Erythroblast (primary cell): ENCODE data around the gene FCHO2.
"Not testable (repeated sequence)": the region's sequence is repeated elsewhere in the genome, so short reads cannot be mapped to it uniquely, and the experiment has no call there.

ENCODE experiments used
- DNase-seq, 2 experiments: peaks; one replicate each; lab custom pipeline; 2025; lab: John Stamatoyannopoulos, UW
- GATA1 ChIP-seq: IDR thresholded peaks from 2 replicates; pipeline ENCODE4 v1.6.1; 2011; ENCODE audit warnings: low read depth, mild to moderate bottlenecking, control low read depth, low read length, moderate library complexity
- POLR2A ChIP-seq: IDR thresholded peaks from 2 replicates; pipeline ENCODE4 v1.6.1; 2011; ENCODE audit warnings: mild to moderate bottlenecking, low read length

The FCHO2 gene

DNA sequence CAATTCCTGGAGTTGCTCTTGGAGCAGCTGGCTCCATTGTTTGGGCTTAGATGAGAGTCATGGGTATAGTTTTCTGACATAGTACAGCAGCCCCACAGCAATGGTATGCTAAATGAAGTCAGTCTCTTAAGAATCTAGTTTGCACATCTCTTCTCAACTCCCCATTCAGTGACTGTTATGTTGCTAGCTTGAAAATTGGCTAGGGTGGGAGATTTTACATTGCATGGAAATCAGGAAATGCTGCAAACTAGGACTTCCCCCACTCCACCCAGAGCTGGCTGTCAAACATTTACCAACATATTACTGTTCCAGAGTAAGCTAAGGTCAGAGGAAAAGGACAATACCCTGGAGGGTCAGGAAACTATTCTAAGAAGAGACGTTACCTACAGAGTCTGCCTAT, 17.6 kb upstream of the FCHO2 start:
- TF ChIP-seq POLR2A (no peak), GATA1 (no peak)
- DNase-seq = no peak

DNA sequence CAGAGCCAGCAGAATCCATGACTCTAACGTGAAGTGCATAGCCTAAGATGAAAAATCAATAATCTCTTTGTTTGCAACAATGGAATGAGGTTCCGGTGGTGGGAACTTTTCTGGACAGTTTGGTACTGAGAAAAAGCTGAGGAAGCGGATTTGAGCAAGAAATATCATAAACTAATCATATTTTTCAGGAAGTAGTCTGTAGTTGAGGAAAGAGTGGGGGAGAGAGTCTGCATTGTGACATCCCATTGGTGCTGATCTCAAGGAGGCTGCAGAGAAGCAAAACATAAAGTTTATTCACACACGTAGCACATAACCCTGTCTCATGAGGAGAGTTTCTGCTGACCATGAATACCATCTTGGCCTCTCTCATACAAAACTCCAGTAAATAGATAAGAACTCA, 15.8 kb upstream of the FCHO2 start:
- no peak for DNase-seq
- TF ChIP-seq GATA1 (no peak), POLR2A (no peak)

DNA sequence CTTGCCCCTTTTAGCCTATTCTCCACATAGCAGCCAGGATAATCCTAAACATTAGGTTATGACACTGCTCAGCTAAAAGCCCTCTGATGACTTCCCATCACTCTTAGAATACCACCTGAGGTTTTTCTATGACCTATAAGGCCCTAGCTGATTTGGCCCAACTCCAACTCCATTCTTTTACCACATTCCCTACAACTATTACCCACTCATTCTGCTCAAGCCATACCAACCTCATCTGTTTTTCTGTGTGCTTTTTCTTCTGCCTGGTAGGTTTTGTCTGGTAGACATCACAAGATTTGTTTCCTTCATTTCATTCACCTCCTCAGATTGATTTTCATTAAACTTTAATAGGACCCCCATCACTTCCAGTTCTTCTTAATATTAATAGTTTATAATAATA, 12.5 kb upstream of the FCHO2 start:
- DNase-seq = no peak
- no peak for TF ChIP-seq GATA1
- TF ChIP-seq POLR2A = no peak

DNA sequence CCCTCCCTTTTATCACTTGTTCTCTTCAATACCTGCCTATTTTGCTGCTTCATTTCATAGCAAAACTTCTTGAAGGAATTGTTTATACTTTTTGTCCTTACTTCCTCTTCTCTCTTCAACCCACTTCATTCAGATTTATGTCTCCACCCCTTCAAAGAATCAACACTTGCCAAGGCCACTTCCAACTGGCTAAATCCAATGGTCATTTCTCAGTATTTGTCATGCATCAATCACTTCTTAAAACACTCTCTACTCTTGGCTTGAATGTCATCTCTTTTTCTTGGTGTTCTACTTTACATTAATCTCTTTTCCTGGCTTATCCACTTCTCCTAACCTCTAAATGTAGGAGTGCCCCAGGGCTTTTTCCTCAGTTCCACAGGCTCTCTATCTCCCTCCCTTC, 8.3 kb upstream of the FCHO2 start:
- TF ChIP-seq POLR2A = no peak
- no peak for TF ChIP-seq GATA1
- no peak for DNase-seq

DNA sequence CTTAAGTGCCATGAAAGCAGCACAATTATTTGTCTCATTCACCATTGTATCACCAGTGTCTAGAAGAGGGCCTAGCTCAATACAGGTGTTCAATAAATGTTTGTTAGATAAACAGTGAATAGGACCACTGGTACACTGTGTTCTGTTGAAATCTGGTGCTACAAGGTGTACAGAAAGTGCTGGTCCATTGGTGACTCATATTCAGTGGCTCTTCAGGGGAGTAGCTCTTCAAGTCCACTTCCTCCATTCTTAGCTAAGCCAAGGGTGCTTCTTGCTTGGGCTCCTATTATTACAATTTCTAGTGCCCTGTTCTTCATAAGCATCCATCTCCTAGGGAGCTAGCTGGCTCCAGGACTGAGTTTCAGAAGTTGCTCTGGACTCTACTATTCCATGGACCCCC, 6.4 kb upstream of the FCHO2 start:
- DNase-seq = no peak
- no peak for TF ChIP-seq GATA1
- TF ChIP-seq POLR2A = no peak

DNA sequence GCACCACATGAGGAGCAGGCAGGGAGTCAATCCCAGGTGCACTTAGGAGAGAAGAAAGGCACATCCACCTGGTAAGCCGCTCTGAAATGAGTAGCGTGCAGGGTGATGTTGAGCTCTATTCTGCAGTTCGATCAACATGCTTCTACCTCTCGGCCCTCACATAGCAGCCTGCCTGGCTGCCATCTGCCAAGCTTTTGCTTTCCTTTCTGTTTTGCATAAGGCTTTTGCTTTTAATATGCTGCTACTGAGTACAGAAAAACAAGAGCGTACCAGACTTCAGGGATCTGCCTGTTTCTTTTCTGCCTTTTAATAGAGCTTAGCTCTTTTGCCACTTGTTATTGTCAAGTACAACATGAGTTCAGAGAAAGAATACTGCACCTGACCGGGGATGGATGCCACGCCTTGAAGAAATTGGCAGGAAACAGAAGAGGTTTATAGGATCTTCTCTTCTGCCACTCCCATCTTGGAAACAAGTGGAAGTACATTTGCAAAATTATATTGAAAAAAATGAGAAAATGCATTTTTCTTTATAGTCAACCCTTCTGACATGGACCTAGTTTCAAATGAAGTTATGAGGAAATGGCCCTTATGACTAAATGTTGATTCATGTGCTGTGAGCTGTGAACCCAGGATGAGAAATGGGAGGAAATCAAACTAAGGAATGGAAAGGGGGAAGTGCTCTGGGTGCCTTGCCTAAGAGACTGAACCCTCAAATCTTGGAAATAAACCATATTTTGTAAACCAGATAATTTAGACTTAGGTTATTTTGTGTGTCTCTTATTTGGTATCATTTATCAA, 4.0 kb upstream of the FCHO2 start:
- DNase-seq = peak; percentile 15 to 59

DNA sequence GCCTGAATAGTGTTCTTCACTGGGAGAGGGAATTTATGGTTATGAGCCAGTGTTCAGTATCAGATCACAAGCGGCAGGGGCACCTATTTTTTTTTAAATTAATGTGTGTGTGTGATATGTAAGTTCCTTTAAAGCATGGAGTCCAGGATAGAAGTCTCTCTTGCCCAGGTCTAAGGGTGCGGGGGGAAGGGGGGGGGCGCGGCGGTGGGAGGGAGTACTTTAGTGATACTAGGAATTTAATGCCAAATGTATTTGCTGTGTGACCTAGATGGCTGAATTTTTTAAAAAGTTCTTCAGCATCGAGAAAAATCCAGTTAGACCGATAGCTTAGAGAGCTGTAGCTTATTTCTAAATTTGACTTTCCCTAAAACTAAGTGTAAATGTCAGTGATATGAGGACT, 1.5 kb upstream of the FCHO2 start:
- peak; percentile 60 to 69 for DNase-seq
- no peak for TF ChIP-seq POLR2A
- no peak for TF ChIP-seq GATA1

More for the DNA sequence above, 4.0 kb upstream of the FCHO2 start:
- TF ChIP-seq GATA1 = no peak
- no peak for TF ChIP-seq POLR2A

DNA sequence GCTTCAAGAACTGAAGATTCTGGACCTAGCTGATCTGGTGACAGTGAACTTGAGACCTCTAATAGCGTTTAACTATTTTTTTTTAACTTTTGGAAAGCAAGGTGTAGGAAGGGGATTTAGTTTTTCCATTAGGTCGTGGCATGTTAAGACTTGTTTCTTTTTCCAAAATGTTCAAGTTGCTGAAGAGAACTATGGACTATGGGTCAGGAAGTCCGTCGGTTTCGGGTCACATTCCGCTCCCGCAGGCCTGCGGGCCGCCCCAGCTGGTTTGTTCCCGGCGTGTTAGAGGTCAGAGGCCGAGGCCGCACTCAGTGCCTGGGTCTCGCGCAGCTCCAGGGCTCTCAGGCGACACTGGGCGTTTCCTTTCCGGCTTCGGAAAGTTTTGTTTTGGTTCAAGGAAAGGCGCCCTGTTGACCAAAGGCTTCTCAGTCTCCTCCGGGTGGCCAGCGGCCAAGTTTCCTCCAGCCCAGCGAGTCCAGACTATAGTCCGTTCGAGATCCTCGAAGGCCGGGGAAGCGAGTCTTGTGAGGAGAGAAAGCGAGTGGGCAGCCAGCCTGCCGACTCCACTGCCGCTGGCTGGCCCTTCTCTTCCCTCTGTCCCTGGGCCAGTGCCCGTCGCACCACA, 586 bp upstream of the FCHO2 start:
- TF ChIP-seq GATA1 (no peak), POLR2A (no peak)
- peak; percentile 83 to 88 for DNase-seq

DNA sequence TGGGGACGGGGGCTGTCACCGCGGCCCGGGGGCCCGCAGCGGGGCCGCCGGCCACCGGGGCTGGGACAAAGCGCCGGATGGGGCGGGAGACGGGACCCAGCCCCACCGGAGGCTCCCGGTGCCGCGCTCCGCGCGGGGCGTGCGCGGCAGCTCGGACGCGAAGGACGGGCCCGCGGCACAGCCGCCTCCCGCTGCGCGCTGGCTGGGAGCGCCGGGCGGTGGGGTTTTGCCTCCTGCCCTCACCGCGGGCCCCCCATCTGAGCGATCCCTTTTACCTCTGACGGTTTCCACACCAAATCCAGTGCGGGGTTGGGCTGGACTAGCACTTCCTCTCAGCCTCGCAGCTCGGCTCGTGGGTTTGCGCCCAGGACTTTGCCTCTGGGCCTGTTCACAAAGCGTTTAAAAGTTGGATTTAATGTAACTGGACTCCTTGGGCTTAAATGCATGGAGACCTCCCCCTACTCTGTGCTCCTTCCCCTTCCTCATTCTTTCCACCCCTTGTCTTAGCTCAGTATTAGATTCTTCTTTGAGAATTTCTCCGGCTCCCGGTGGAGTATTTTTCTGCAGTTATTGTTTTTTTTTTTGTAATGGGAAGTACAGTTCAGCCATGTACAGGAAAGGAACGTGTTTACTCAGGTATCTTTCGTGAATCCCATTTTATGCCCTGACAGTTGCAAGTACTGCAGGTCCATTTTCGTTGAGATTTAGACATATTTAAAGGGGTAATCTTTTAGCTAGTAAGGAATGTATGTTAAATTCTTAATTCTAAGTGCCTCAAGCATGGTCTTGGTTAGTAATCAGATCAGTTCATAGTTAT, 691 bp downstream of the FCHO2 start:
- TF ChIP-seq GATA1 = no peak
- TF ChIP-seq POLR2A = no peak
- DNase-seq = peak; percentile 75 to 83

DNA sequence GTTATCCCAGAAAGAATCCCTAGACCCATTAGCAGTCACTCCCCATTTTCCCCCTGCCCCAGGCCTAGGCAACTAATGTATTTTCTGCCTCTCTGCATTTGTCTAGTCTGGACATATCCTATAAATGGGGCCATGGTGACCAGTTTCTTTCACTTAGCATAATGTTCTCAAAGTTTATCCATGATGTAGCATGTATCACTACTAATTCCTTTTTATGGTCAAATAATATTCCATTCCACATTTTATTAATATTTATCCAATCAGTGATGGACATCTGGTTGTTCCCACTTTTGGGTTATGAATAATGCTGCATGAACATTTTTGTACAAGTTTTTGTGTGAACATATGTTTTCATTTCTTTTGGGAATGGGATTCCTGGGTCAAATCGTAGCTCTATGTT, 1.5 kb downstream of the FCHO2 start:
- peak; percentile 33 to 51 for DNase-seq
- TF ChIP-seq POLR2A (no peak), GATA1 (no peak)

DNA sequence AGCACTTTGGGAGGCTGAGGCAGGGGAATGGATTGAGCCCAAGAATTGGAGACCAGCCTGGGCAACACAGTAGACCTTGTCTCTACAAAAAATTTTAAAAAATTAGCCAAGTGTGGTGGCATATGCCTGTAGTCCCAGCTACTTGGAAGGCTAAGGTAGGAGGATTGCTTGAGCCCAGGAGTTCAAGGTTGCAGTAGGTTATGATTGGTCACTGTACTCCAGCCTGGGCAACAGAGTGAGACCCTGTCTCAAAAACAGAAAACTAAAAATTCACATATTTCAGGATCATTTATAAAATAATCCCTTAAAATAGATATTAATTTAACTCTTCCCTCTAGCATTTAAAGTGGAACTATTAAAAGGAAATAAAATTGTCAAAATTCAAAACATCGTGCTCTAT, 3.4 kb downstream of the FCHO2 start:
- no peak for DNase-seq
- TF ChIP-seq POLR2A (no peak), GATA1 (no peak)

DNA sequence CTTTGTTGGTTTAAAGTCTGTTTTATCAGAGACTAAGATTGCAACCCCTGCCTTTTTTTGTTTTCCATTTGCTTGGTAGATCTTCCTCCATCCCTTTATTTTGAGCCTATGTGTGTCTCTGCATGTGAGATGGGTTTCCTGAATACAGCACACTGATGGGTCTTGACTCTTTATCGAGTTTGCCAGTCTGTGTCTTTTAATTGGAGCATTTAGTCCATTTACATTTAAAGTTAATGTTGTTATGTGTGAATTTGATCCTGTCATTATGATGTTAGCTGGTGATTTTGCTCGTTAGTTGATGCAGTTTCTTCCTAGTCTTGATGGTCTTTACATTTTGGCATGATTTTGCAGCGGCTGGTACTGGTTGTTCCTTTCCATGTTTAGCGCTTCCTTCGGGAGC, 18.6 kb downstream of the FCHO2 start:
- DNase-seq = not testable (repeated sequence)

DNA sequence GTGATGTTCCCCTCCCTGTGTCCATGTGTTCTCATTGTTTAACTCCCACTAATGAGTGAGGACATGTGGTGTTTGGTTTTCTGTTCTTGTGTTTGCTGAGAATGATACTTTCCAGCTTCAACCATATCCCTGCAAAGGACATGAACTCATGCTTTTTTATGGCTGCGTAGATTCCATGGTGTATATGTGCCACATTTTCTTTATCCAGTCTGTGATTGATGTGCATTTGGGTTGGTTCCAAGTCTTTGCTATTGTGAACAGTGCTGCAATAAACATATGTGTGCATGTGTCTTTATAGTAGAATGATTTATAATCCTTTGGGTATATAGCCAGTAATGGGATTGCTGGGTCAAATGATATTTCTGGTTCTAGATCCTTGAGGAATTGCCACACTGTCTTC, 21.0 kb downstream of the FCHO2 start:
- not testable (repeated sequence) for DNase-seq

DNA sequence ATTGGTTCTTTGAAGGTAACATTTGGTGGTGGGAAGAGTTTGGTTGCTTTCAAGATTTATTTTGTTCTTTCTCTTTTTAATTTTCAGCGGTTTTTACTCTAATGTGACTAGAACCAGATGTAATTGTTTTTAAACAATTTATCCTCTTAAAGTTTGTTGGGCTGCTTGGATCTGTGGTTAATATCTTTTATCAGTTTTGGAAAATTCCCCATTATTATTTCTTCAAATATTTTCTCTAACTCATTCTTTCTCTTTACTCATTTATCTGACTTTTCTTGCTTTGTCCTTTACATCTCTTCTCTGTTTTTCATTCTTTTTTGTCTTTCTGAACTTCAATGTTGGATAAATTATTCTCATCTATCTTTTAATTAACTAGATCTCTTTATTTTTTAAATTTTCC, 29.9 kb downstream of the FCHO2 start:
- DNase-seq = no peak
- TF ChIP-seq GATA1 = no peak
- no peak for TF ChIP-seq POLR2A

DNA sequence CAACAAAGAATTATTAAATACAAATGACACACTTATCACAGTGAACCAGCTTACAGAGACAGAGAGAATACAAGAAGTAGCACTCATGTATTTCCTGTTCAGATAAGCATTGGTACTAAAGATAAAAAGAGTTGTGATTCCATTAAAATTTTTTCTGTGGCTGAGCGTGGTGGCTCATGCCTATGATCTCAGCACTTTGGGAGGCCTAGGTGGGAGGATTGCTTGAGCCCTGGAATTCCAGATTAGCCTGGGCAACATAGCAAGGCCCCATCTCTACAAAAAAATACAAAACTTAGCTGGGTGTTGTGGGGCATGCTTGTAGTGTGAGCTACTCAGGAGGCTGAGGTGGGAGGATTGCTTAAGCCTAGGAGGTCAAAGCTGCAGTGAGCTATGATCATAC, 32.9 kb downstream of the FCHO2 start:
- DNase-seq = peak; percentile 47 to 78
- TF ChIP-seq POLR2A = no peak
- no peak for TF ChIP-seq GATA1
